K562 (cell line): ENCODE data around the gene GATC. TPM values are rescaled to one million over a fixed set of nuclear protein-coding genes. Genes with fewer than 3 reads are reported as not detected.

Experiments used
- ATAC-seq: fragments of 200-7000 bp; cut with Tn5 transposase; 3 replicates; pipeline ENCODE4 v1.9.1; 2020; ENCODE audit warnings: moderate library complexity
- BruUV-seq: library from RNA; stranded (reverse); fragments of 400-500 nt; replicated peaks from 2 replicates; lab custom pipeline; 2021; lab: Mats Ljungman, UMichigan
- CTCF ChIA-PET: fragments of 300-600 bp; formaldehyde crosslinking; extraction: SDS; loops from one replicate; lab custom pipeline; 2021; ENCODE audit warnings: low intra/inter-chr PET ratio; lab: Yijun Ruan, JAX
- POLR2A ChIA-PET: fragments of 300-600, 350-650 bp; sonication (Branson Sonifier 250); formaldehyde crosslinking; extraction: SDS; loops from one replicate; lab custom pipeline; 2021; ENCODE audit warnings: antibody characterized with exemption, inconsistent platforms; lab: Yijun Ruan, JAX
- DNase-seq, 4 experiments: peaks; one replicate each; pipeline versions ENCODE4 v3.0.0 to v3.0.0-alpha.2; 2011 to 2018; ENCODE audit warnings: low spot score in 3 of 4, mixed read lengths in 3 of 4; ENCODE audit errors: extremely low read depth in 1 of 4
- FAIRE-seq: peaks from 2 replicates; lab custom pipeline; 2011; peaks lifted over from hg19 to GRCh38; lab: Jason Lieb, UNC
- H2AFZ ChIP-seq: 2 replicates; pipeline ENCODE4 v1.6.0; 2011; ENCODE audit warnings: low read depth, low read length, control low read depth, inconsistent platforms
- H3K27ac ChIP-seq: fragments of 200-600 bp; 3 replicates; pipeline ENCODE4 v1.8.0; 2011; ENCODE audit warnings: low read depth, mild to moderate bottlenecking, control low read depth, inconsistent platforms, low read length, moderate library complexity, mixed read lengths; ENCODE audit errors: extremely low read depth
- H3K27me3 ChIP-seq, 2 experiments: fragments of 300-600 bp in 1 of 2; 2 replicates in 1 of 2; 3 replicates in 1 of 2; pipeline versions ENCODE4 v1.6.0 to v1.8.0; 2011; ENCODE audit warnings: inconsistent platforms in 2 of 2, low read length in 2 of 2, mild to moderate bottlenecking in 1 of 2, mixed read lengths in 1 of 2, moderate library complexity in 1 of 2; ENCODE audit not compliant: control insufficient read depth in 2 of 2, insufficient read depth in 2 of 2
- H3K36me3 ChIP-seq: fragments of 300-600 bp; 3 replicates; pipeline ENCODE4 v1.8.0; 2011; ENCODE audit warnings: mild to moderate bottlenecking, low read length, inconsistent platforms; ENCODE audit not compliant: control insufficient read depth, insufficient read depth
- H3K4me1 ChIP-seq, 2 experiments: fragments of 200-600 bp in 1 of 2; replicated peaks in 1 of 2; 2 replicates in 1 of 2; 3 replicates in 1 of 2; pipeline versions ENCODE4 v1.5.1 to v1.8.0; 2011; ENCODE audit warnings: inconsistent platforms in 2 of 2, low read length in 2 of 2, mild to moderate bottlenecking in 1 of 2, mixed read lengths in 1 of 2, moderate library complexity in 1 of 2; ENCODE audit not compliant: control insufficient read depth in 2 of 2, insufficient read depth in 2 of 2
- H3K4me2 ChIP-seq: 2 replicates; pipeline ENCODE4 v1.6.1; 2011; ENCODE audit warnings: low read length, control low read depth, inconsistent platforms, mixed read lengths; ENCODE audit not compliant: insufficient read depth
- H3K4me3 ChIP-seq: fragments of 200-600 bp; sonication (generic), shearing (Covaris generic); 2 replicates; pipeline ENCODE4 v1.5.1; 2016; ENCODE audit warnings: control low read depth, inconsistent platforms
- H3K79me2 ChIP-seq: fragments of 200-600 bp; 3 replicates; pipeline ENCODE4 v1.8.0; 2011; ENCODE audit warnings: low read length, inconsistent platforms; ENCODE audit not compliant: control insufficient read depth, insufficient read depth
- H3K9ac ChIP-seq, 2 experiments: 2 replicates each; pipeline versions ENCODE4 v1.6.0 to v1.6.1; 2011; ENCODE audit warnings: low read depth in 2 of 2, low read length in 2 of 2, control low read depth in 1 of 2, inconsistent platforms in 1 of 2, mild to moderate bottlenecking in 1 of 2, mixed read lengths in 1 of 2; ENCODE audit not compliant: insufficient read depth in 1 of 2
- H3K9me1 ChIP-seq: one replicate; pipeline ENCODE4 v1.6.0; 2011; ENCODE audit warnings: inconsistent platforms, mild to moderate bottlenecking, low read length, moderate library complexity; ENCODE audit not compliant: control insufficient read depth, insufficient read depth
- H3K9me3 ChIP-seq: replicated peaks from 2 replicates; pipeline ENCODE4 v1.5.1; 2011; ENCODE audit warnings: low read depth, low read length, inconsistent platforms; ENCODE audit not compliant: control insufficient read depth, insufficient read depth
- H4K20me1 ChIP-seq: replicated peaks from 2 replicates; pipeline ENCODE4 v1.6.1; 2011; ENCODE audit warnings: low read length, inconsistent platforms, mixed read lengths; ENCODE audit not compliant: control insufficient read depth, insufficient read depth
- ETV1 ChIP-seq: fragments of 450-650 bp; conservative IDR thresholded peaks from 2 replicates; pipeline ENCODE4 v1.6.1; 2016; ENCODE audit warnings: missing genetic modification characterization, control low read depth, low read depth, missing compliant biosample characterization
- GABPB2 ChIP-seq: fragments of 250-450 bp; sonication (Bioruptor Pico); conservative IDR thresholded peaks from 2 replicates; pipeline ENCODE4 v1.5.1; 2021; ENCODE audit warnings: mild to moderate bottlenecking
- HNRNPL ChIP-seq: fragments of 200-400 bp; formaldehyde crosslinking; IDR thresholded peaks from 2 replicates; pipeline ENCODE4 v1.6.1; 2017; ENCODE audit warnings: low read depth, mild to moderate bottlenecking, low read length
- ILF3 ChIP-seq: fragments of 450-650 bp; IDR thresholded peaks from 2 replicates; pipeline ENCODE4 v1.6.1; 2018; ENCODE audit warnings: antibody characterized with exemption, mild to moderate bottlenecking, moderate library complexity, borderline replicate concordance
- JUNB ChIP-seq: fragments of 450-650 bp; formaldehyde crosslinking; conservative IDR thresholded peaks from 2 replicates; pipeline ENCODE4 v1.4.0; 2020; ENCODE audit warnings: mild to moderate bottlenecking
- JUND ChIP-seq, 2 experiments: IDR thresholded peaks; 2 replicates in 1 of 2; 3 replicates in 1 of 2; pipeline ENCODE4 v1.6.1; 2011; ENCODE audit warnings: borderline replicate concordance in 2 of 2, low read depth in 2 of 2, low read length in 2 of 2, improper control_type of control experiment in 1 of 2, missing biosample characterization in 1 of 2, missing genetic modification characterization in 1 of 2, missing genetic modification reagents in 1 of 2
- KDM2B ChIP-seq: fragments of 250-450 bp; sonication (Bioruptor Pico); IDR thresholded peaks from 2 replicates; pipeline ENCODE4 v1.8.0; 2021; ENCODE audit warnings: mild to moderate bottlenecking, moderate library complexity
- NCOA2 ChIP-seq, 2 experiments: fragments of 450-650 bp; IDR thresholded peaks; 2 replicates each; pipeline ENCODE4 v1.6.1; 2018; ENCODE audit warnings: mild to moderate bottlenecking in 2 of 2, moderate library complexity in 1 of 2; ENCODE audit not compliant: partially characterized antibody in 2 of 2
- NR2F6 ChIP-seq: fragments of 450-650 bp; formaldehyde crosslinking; IDR thresholded peaks from 2 replicates; pipeline ENCODE4 v1.4.0; 2020; ENCODE audit warnings: mild to moderate bottlenecking
- NRF1 ChIP-seq, 2 experiments: fragments of 450-650 bp; IDR thresholded peaks in 1 of 2; conservative IDR thresholded peaks in 1 of 2; 2 replicates each; pipeline ENCODE4 v1.6.1; 2014; ENCODE audit warnings: mild to moderate bottlenecking in 2 of 2
- SAFB ChIP-seq: fragments of 200-400 bp; formaldehyde crosslinking; IDR thresholded peaks from 2 replicates; pipeline ENCODE4 v1.6.1; 2017; ENCODE audit warnings: low read depth, low read length, borderline replicate concordance
- ZNF695 ChIP-seq: fragments of 450-650 bp; formaldehyde crosslinking; IDR thresholded peaks from 2 replicates; pipeline ENCODE4 v1.4.0; 2020; ENCODE audit warnings: mild to moderate bottlenecking, moderate library complexity
- ZNF75A ChIP-seq: fragments of 450-650 bp; formaldehyde crosslinking; IDR thresholded peaks from 2 replicates; pipeline ENCODE4 v1.4.0; 2020; ENCODE audit warnings: mild to moderate bottlenecking
- ZNF764 ChIP-seq: fragments of 250-450 bp; sonication (Bioruptor Pico); IDR thresholded peaks from 2 replicates; pipeline ENCODE4 v1.4.0; 2020; ENCODE audit warnings: low read depth, mild to moderate bottlenecking, moderate library complexity
- WGBS: fragments of 100-300 bp; shearing (Covaris generic); methylation state at CpG from one replicate; pipeline ENCODE4 v1.1.6; 2016; ENCODE audit warnings: low coverage, mixed read lengths; ENCODE audit not compliant: insufficient coverage; ENCODE audit errors: missing lambda C conversion rate; 5-methylcytosine and 5-hydroxymethylcytosine counted together
- in situ Hi-C: fragments of 300-500 bp; cut with MboI; formaldehyde crosslinking; loops from 4 replicates; pipeline ENCODE4 v1.15.0; 2018; ENCODE audit warnings: inconsistent platforms, mixed read lengths
- intact Hi-C: fragments of 100-400 bp; cut with micrococcal nuclease; formaldehyde crosslinking; loops from 2 replicates; pipeline ENCODE4 v1.14.2; 2022
- polyA plus RNA-seq, 8 experiments: library from polyadenylated mRNA; depleted of rRNA in 4 of 8; stranded (reverse) in 5 of 8; unstranded in 3 of 8; fragments of >200 nt; fragmentation: Nextera tagmentation in 2 of 8; fragmentation: Illumina TruSeq in 1 of 8; extraction: Ambion mirVana in 2 of 8; extraction: Trizol in 1 of 8; gene quantifications; 2 replicates each; pipeline versions ENCODE4 v1.2.1 to v1.2.3, GENCODE V29; 2011 to 2014; ENCODE audit warnings: inconsistent platforms in 1 of 8, missing spikeins in 1 of 8
- total RNA-seq, 7 experiments: library from RNA; depleted of rRNA in 6 of 7; stranded (reverse); fragments of >200 nt in 6 of 7; fragmentation: Illumina TruSeq in 2 of 7; extraction: Trizol in 2 of 7; gene quantifications; 2 replicates each; pipeline versions ENCODE4 v1.2.1 to v1.2.3, GENCODE V29; 2011 to 2021; ENCODE audit warnings: low replicate concordance in 1 of 7
- TF ChIP-seq, protein P1 (sequence below): sonication (generic); formaldehyde crosslinking; IDR thresholded peaks from 2 replicates; pipeline ENCODE4 v1.8.0; 2023; ENCODE audit warnings: missing genetic modification reagents, mild to moderate bottlenecking, borderline replicate concordance
- TF ChIP-seq, protein P2 (sequence below): fragments of 250-450 bp; sonication (Bioruptor Pico); IDR thresholded peaks from 2 replicates; pipeline ENCODE4 v1.8.0; 2021; ENCODE audit warnings: moderate library complexity, mild to moderate bottlenecking, inconsistent platforms

GATC gene
- total and polyA plus RNA-seq, 9 of the 15 experiments (the other 6 are each of a cell fraction or from before 2014, with no cell fraction given), result 5.8 to 52.6 (median 28.2) TPM

DNA sequence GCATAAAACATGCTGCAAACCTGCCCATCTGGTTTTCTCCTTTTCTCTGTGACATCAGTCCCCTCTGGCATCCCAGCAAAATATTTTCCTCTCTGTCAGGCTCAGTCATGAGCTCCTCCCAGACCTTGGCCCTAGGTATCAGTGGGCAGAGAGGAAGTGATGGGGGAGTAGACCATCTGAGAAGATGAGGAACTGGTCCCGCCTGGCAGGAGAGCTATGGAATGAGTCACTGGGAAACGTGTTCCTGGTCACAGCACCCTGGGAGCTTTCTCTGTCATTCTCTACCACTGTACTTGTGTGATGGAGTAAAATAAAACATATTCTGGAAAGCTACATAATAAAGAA is 28.3 kb downstream of the GATC start:
- ChIA-PET POLR2A (interaction anchor here (0.7 to 2.9 kb wide), 9 partner anchors 9 to 183 kb away, joined by 3 to 13 read pairs (median 9); partner anchors contain the start of genes DYNLL1 and RNU4-2), CTCF (no interaction called here)
- Histone ChIP-seq H3K36me3 (peaks cover 3% of the 10 kb centered on the region; the same call in 2 of the 3 replicates), H3K9me1 (no peaks in the 10 kb centered on the region), H3K27me3 (no peaks in the 10 kb centered on the region), H3K9ac (peak overlapping the region in 1 of 2 experiments; percentile 7; a peak in 1 of 4 replicates), H3K4me3 (no peak overlapping the region), H3K27ac (no peak overlapping the region), H4K20me1 (no peaks in the 10 kb centered on the region), H3K9me3 (no peaks in the 10 kb centered on the region), H3K79me2 (peaks cover 56% of the 10 kb centered on the region), H2AFZ (no peak overlapping the region), H3K4me2 (peak overlapping the region; percentile 2), H3K4me1 (peaks cover 26 to 34% of the 10 kb centered on the region in 2 experiments)
- BruUV-seq, result no TSS peak
- ATAC-seq, result no peak
- WGBS, result 11% methylated on average over 2 of the region's 2 CpGs
- in situ Hi-C loops (no loop called here), intact Hi-C loops (no loop called here)
- peak; percentile 43 to 71 (median 52) for DNase-seq
- peak; percentile 76 for FAIRE-seq
- TF ChIP-seq NRF1 (conservative IDR thresholded peaks at IDR 0.05 in 1 of 2, IDR thresholded peaks at IDR 0.05 in 1 of 2) (no peak), NCOA2 (IDR thresholded peaks at IDR 0.05; ENCODE audit: partially characterized antibody in 2 of 2) (no peak), GABPB2 (no peak), NR2F6 (CRISPR knock-in tag) (no peak), ZNF764 (CRISPR knock-in tag) (no peak), ETV1 (tag) (0 out of 2 replicates have a peak, but pooled peaks have one; percentile 11), JUND (IDR thresholded peaks at IDR 0.05; ENCODE audit: borderline replicate concordance, low read depth, low read length) (peak; percentile 78), JUND (tag; IDR thresholded peaks at IDR 0.05; ENCODE audit: borderline replicate concordance, low read depth, low read length) (peak; percentile 63; the same call in 1 of the 3 replicates), SAFB (no peak), KDM2B (CRISPR knock-in tag) (no peak), HNRNPL (no peak), ZNF75A (no peak), ILF3 (no peak), JUNB (CRISPR knock-in tag) (no peak), ZNF695 (no peak)
- TF ChIP-seq, protein P1, sequence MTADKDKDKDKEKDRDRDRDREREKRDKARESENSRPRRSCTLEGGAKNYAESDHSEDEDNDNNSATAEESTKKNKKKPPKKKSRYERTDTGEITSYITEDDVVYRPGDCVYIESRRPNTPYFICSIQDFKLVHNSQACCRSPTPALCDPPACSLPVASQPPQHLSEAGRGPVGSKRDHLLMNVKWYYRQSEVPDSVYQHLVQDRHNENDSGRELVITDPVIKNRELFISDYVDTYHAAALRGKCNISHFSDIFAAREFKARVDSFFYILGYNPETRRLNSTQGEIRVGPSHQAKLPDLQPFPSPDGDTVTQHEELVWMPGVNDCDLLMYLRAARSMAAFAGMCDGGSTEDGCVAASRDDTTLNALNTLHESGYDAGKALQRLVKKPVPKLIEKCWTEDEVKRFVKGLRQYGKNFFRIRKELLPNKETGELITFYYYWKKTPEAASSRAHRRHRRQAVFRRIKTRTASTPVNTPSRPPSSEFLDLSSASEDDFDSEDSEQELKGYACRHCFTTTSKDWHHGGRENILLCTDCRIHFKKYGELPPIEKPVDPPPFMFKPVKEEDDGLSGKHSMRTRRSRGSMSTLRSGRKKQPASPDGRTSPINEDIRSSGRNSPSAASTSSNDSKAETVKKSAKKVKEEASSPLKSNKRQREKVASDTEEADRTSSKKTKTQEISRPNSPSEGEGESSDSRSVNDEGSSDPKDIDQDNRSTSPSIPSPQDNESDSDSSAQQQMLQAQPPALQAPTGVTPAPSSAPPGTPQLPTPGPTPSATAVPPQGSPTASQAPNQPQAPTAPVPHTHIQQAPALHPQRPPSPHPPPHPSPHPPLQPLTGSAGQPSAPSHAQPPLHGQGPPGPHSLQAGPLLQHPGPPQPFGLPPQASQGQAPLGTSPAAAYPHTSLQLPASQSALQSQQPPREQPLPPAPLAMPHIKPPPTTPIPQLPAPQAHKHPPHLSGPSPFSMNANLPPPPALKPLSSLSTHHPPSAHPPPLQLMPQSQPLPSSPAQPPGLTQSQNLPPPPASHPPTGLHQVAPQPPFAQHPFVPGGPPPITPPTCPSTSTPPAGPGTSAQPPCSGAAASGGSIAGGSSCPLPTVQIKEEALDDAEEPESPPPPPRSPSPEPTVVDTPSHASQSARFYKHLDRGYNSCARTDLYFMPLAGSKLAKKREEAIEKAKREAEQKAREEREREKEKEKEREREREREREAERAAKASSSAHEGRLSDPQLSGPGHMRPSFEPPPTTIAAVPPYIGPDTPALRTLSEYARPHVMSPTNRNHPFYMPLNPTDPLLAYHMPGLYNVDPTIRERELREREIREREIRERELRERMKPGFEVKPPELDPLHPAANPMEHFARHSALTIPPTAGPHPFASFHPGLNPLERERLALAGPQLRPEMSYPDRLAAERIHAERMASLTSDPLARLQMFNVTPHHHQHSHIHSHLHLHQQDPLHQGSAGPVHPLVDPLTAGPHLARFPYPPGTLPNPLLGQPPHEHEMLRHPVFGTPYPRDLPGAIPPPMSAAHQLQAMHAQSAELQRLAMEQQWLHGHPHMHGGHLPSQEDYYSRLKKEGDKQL (CRISPR knock-in tag), result no peak
- TF ChIP-seq, protein P2, sequence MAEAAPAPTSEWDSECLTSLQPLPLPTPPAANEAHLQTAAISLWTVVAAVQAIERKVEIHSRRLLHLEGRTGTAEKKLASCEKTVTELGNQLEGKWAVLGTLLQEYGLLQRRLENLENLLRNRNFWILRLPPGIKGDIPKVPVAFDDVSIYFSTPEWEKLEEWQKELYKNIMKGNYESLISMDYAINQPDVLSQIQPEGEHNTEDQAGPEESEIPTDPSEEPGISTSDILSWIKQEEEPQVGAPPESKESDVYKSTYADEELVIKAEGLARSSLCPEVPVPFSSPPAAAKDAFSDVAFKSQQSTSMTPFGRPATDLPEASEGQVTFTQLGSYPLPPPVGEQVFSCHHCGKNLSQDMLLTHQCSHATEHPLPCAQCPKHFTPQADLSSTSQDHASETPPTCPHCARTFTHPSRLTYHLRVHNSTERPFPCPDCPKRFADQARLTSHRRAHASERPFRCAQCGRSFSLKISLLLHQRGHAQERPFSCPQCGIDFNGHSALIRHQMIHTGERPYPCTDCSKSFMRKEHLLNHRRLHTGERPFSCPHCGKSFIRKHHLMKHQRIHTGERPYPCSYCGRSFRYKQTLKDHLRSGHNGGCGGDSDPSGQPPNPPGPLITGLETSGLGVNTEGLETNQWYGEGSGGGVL (CRISPR knock-in tag), result no peak
